Activated CD4-positive, alpha-beta T cell treated with anti-CD3 and anti-CD28 coated beads, Interleukin-2, amount 50 U/mL, for 24 hours (primary cell): ENCODE data around the gene MYO1B.

Source experiments
- DNase-seq, 2 donors: peaks; one replicate each; pipeline ENCODE4 v3.0.0-alpha.2; 2020; ENCODE audit warnings: low read depth in 1 of 2, low spot score in 1 of 2

The MYO1B gene

DNA sequence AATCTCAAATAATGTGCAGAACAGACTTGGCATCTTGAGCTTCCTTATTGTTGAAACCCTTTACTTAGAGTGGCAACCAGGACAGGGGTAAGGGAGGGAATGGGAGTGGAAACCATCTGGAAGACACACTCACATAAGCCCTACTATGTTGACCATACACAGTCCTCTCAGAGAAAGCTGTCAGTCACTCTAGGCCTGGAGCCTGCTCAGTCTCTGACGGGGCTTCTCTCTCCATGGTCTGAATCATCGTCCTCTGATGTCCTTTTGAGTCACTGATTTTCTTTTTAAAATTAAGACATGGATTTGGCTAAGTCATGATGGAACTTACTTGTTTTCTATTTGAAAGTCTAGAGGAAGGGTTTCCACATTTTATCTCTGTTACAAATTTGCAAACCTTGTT lies 74.0 kb downstream of the MYO1B start:
- DNase-seq: no peak

DNA sequence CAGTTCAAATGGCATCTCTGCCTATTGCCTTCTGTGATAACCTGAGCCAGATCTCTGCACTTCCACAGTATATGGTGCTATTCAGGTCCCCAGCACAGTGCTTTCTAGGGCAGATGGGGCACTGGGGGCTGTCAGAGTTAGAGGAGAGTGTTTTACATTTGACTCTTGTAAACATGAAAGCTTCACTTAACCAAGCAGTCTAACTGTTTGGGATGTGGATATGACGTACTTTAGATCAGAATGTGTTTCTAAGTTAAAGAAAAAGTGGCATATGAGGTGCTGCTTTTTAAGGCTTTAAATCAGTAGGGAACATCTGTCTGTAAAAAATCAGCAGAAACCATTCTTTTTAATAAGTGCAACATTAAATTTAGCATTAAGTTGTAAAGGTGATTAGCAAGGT lies 75.7 kb downstream of the MYO1B start:
- DNase-seq: no peak

DNA sequence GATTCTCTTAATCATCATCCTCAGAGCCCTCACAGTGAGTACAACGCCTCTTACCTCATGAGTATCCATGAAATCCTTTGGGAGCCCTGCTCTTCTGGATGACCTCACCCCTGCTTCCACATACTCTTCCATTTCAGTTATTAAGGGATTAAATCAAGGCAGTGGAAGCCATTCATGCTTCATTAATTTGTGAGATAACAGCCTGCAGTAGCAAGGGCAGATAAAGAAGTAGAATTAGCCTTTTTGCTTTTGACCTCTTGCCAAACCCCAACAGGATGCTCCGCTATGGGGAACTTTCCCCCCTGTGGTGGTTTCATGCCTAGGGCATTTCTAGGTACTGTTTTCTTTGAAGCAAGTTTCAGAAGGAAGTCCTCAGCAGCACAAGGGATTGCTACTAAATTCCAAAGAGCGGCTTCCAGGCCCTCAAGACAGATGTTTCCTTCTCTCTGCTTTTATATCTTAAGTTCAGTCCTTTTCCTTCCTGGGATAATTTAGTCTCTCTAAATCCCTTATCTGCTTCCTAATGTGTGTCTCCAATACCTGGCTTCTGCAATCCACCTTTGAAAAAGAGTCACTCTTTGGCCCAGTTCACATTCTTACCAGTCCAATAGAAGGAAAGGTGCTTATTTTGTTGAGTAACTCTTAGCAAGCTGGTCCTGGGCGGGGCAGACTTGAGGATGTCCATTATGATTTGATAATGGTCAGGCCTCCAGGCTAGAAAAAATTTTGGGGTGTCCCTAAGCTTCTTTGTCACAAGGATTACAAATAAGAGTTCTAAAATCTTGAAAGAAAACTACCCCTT lies 76.9 kb downstream of the MYO1B start:
- no peak for DNase-seq

DNA sequence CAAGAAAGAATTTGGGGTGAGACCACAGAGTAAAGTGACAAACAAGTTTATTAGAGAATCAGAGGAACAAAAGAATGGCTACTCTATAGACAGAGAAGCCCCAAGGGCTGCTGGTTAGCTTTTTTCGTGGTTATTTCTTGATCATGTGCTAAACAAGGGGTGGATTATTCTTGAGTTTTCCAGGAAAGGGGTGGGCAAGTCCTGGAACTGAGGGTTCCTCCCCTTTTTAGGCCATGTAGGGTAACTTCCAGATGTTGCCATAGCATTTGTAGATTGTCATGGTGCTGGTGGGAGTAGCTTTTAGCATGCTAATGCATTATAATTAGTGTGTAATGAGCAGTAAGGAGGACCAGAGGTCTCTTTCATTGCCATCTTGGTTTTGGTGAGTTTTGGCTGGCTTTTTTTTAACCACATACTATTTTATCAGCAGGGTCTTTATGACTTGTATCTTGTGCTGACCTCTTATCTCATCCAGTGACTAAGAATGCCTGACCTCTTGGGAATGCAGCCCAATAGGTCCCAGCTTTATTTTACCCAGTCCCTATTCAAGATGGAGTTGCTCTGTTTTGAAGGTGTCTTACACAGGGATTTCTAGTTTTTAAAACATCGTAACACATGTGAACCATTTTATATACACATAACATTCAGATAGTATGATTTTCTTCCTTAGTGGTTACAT lies 77.8 kb downstream of the MYO1B start:
- no peak for DNase-seq

DNA sequence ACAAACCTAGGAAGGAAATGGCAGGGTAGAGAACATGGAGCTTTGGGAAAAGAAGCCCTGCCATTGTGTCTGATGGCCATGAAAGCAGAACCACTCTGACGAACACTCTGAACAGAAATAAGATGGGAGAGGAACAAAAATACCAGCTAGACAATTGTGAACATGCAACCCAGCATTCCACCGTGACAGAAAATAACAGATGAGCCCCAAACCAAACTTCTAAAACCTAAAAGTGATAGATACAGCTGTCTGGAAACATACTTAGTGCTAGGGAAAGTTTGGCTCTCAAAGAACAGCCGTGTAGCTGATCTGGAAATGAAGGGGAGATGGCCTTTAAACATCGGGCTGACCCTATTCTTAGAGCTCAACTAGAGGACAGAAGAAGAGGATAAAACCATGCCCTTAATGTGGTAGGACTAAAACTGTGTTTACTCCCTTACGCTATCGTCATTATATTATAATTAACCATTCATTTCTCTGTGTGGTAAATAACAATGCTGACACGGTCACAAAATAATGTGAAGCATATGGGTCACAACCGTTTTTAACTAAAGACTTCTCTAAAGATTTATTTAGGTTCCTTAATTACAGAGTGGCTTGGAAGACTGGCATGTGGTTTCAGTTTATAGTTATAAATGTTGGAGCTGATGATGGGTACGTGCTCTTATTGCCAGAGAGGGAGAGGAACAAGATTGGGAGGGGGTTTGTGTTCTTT lies 80.6 kb downstream of the MYO1B start:
- no peak for DNase-seq

DNA sequence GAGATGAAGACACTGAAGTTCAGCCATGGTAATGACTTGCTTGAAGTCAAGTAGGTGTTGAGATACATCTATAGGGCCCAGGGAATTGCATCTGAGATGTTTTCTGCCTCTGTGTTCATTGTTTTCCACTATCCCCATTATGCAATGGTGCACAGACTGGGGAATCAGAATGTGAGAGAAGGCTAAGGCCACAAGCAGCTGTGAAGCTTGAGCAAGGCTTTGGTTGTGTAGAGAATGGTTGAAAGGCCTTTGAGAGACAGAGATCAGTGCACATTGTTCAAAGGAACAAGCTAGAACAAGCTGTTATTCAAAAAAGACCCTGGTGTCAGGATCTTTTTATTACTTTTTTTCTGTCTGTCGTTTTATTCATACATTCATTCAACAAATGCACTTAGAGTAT lies 82.3 kb downstream of the MYO1B start:
- no peak for DNase-seq

DNA sequence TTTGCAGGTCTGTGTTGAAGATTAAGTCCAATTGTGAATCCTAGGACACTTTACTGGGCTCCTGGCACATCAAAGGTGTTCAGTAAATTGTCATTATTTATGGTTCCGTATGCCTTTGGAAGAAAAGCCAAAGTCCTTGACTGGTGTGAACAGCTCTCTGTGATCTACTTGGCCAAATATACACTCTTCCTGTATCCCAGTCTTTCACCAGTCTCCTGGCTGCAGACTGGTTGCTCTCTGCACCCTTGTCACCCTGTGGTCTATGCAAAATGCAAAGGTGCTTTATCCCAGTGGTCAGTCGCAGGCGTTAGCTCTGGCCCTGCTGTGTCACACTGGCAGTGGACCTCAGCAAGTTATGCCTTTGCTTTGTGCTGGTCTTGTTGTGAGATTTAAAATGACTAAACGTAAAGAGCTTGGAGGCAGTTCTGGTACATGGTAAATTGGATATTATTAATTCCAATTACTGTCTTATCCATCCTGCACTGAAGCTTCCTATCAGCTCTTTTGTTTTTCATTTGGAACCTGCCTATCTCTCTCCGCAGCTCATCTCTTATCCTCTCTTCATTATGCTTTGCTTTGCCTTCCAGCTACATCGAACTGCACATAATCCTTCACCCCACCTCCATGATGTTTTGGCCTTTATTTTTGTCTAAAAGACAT lies 83.1 kb downstream of the MYO1B start:
- no peak for DNase-seq

DNA sequence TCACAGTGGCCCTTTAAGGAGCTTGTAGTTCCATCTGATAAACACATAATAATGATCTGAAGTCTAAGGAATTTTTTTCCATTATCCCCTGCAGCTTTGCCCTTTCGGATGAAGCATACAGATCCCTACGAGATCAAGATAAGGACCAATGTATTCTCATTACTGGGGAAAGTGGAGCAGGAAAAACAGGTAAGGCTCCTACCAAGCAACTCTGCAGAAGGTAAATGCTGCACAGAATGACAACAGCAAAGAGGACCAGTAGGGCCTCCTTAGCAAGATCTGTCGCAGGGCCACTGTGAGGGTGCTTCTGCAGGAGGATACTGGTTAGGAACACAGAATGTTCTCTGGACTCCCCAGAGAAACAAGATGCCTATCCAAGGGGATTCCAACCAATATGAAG lies 84.6 kb downstream of the MYO1B start:
- no peak for DNase-seq

DNA sequence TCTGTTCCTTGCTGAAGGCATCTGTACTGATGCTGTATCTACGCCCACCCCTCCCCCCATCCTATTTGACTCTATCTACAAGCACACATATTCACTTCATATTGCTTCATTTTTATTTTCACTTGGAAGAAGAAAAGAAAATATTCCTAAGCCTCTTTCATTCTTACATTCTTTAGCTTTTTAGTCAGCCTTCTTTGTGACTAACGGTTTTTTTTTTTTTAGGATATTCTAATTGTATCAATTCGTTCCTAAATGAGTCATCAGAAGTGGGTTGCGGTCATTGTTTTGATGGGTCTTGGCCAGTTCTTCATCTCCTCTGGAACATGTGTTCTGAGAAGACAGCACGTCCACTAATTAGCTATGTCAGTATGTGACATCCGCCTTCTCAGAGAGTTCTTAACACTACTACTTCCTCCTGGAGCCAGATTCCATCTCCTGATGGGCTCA lies 88.7 kb downstream of the MYO1B start:
- no peak for DNase-seq

DNA sequence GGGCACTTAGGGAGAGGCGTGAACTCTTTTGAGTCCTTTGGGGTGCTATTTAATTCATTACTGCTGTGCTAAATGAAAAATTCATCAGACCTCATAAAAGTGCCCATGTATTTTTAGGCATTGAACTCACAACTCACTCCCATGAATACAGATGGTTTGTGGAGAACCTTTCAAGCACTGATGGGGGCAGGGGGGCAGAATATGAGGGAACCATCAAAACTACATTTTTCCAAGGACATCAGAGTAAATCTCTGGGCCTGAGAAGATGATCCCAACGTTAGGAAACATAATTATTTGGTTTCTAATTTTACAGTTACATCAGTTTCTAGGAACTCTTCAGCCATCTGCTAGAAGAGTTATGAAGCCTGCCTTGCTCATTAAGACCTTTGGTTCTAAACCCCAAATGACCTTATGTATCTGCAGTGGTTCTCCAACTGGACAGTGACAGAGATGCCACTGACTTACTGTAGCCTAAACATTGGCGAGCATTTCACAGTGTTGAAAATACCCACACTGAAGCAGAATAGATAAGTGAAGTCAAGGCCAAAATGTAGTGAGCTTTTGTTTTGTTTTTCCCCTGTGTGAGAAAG lies 90.8 kb downstream of the MYO1B start:
- DNase-seq: no peak

DNA sequence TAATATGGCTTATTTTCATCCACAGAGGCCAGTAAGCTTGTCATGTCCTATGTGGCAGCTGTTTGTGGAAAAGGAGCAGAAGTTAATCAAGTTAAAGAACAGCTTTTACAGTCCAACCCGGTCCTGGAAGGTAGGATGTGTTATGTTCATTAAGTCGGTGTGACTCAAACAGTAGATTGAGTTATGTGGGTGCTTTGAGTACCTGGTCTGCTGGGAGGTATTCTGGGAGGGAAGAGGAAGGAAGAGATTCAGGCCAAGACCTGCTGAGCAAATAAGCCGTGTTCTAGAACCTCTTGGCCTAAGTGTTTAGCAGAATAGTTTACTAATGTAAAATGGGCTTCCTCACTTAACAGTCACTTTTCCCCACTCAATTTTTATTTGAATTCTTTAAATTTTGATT lies 96.2 kb downstream of the MYO1B start:
- DNase-seq: no peak

DNA sequence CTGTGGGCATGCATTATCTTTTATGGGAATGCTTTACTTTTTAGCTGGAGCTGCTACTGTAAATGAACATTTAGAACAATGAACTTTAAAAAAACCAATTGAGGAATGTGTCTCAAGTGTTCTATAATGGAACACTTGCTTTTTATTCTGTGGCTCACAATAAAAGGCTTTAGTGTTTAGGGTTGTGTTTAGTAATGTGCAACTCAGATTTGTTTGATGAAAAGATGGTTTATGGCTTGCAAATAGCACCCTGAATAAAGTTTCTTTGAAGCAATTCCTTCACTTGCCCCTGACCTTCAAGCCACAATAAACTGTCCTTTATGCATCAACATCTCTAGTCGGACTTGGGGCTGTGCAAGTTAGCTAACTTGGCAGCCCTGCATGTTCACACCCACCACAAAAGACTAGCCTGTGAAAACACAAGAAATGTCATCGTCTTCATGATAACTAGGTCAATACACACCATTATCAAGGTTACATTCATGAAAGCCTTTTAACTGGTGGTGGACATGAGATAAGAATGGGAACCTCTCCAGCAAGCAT lies 98.7 kb downstream of the MYO1B start:
- DNase-seq: no peak

DNA sequence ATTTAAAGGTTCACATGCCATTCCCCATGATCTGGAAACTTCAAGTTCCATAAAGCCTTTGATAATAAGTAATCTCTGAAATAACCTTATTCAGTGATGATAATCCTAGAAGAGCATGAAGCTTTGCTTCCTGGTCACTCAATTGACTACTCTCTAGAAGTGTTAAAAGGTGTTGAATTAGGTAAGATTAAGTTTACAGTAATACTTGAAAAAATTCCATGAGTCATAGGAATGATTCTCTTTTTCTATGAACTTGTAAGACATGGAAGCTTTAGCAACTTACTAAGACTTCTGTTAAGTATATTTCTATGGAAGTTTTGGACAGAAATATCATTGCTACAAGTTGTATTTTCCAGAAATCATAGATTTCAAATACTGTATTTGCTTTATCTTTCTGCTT lies 100.6 kb downstream of the MYO1B start:
- no peak for DNase-seq

DNA sequence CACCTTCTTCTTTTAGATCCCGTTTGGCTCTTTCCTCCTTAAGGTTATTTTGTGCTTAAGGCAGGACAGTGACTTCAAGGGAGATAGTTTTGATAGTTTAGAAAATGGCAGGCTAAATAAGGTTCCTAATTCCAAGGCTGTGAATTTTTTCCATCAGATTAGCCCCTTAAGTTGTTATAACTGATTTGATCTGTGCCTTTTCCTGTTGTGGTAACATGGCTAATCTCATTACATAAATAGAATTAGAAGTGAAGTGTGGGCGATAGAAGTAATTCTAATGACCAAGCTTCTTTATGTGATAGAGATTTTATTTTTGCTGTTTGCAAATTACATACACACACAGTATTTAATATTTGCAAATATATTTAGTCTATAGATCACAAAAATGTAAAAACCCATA lies 102.0 kb downstream of the MYO1B start:
- no peak for DNase-seq

DNA sequence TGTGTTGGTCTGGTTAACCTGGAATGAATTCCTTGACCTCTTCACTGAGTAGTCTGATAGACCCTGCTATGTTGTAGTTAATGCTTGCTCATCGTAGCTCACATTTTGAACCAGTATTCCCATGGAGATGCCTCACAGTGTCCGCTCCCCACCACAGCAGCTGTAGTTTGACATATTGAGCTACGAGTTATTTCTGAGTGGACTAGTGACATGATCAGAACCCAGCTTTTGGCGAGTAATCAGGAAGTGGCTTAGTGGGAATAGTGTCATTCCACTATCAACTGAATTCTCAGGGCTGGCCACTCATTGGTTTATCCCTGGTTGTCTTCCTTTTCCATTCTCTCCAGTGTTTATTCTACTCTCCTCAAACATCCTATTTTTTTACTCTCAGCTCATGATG lies 102.7 kb downstream of the MYO1B start:
- no peak for DNase-seq

DNA sequence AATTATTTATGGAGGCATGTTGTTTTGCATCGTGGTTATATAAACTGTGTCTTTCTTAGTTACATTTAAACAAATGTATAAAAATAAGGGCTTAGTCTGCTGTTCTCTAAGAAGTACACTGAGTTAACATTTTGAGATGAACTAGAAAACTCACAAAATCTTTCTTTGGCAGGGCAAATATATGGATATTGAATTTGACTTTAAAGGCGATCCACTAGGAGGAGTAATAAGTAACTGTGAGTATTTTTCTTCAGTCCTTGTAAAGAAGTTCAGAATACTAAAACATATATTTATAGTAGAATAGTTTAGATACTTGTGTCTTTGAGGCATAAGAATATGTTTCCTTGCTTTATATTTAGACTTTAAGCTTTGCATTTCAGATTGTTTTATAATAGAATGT lies 104.8 kb downstream of the MYO1B start:
- DNase-seq: no peak

DNA sequence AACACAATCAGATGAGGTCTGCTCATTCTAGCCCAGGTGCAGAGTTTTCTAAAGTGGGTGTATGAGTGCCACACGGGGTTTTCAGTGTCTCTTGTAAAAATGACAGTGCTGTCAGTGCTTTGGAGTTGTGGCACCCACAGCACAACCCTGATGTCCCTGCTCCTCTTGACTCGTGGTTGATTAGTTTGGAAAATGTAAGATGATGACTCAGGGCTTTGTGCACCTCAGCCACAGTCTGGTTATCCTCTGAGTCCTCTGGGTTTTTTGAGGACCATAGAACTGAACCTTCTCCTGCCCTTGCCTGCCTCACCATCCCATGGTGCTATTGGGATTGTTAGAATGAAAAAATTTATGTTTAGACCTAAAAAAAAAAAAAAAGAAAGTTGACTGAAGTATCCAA lies 105.6 kb downstream of the MYO1B start:
- DNase-seq: no peak

DNA sequence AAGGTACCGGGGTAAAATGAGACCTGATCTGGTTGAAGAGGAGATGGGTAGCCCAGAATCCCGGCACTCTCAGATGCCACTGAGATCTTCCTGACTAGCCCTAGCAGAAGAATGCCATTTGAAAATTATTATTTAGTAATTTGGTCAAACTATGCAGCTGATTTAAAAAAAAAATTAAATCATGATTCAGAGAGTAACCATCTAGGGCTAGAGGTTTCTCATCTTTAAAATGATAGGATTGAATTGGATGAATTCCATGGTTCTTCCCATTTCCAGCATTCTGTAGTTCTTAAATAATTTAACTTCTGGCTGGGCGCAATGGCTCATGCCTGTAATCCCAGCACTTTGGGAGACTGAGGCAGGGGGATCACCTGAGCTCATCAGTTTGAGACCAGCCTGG lies 106.1 kb downstream of the MYO1B start:
- no peak for DNase-seq

DNA sequence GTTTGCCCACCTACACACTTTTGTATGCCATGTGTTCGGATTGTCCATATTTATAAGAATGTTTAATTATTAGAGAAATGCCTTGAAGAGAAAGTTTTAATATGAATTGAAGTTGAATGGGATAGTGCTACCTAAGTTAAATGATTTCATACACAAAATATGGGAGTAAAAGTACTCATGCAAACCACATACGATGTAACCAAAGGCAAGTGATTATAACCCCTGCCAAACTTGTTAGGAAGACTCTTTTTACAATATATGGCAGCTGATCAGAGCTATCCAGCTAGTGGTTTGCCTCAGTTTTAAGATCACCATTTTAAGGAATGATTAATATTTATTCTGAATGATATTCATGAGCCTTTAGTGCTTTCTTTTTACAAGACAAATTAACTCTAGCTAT lies 106.7 kb downstream of the MYO1B start:
- DNase-seq: no peak

DNA sequence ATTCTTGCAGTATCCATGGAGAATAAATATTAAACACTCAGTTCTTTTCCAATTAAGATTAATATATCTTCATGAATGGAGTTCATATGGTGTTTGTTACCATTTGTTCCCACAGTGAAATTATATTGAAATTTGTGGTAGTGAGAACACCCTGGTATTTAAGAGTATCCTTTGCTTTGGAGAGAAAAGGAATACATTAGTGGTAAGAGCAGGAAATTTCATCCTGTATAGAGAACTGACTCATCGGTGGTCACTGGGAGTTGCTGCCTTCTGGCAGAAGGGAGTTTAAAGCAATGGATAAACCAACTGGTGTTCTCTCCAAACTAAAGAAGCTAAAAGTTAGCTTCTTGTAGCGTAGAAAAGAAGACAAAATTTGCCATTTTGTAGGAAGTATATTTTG lies 107.3 kb downstream of the MYO1B start:
- no peak for DNase-seq

DNA sequence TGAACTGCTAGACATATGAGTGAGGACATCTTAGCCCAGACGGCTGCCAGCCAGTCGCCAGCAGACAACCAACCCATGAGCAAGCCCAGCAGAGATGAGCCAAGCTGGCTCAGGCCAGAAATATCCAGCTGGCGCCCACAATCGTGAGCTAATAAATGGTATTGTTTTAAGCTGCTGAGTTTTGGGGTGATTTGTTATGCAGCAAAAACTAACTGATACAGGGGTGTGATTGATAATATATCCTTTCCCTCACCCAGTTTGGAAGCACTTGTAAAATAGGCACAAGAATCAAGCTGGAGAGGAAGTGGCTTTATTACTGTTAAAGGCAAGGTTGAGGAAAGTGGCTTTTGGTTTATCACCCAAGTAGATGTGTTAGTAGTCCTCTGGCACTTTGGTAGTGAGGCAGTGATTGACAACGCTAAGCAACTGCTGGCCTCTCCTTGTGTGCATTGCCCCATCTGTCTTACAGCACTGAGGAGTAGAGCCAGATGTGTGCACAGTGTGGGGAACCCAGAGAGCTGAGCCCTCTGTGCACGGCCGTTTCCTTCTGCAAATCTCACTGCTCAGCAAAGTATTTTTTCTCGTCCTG lies 110.1 kb downstream of the MYO1B start:
- DNase-seq: no peak
